Epithelial cell of esophagus (primary cell): ENCODE results near the gene CNGB1.
A peak's percentile ranks its signal among the peaks of the same experiment; 100 is the strongest.

ENCODE experiments used
- DNase-seq: peaks from one replicate; pipeline ENCODE4 v3.0.0; 2010; ENCODE audit warnings: low read depth
- H3K4me3 ChIP-seq: 2 replicates; pipeline ENCODE4 v1.5.1; 2011; ENCODE audit warnings: mild to moderate bottlenecking, low read length, control low read depth
- CTCF ChIP-seq: IDR thresholded peaks from 2 replicates; pipeline ENCODE4 v1.5.1; 2011; ENCODE audit warnings: low read depth, mild to moderate bottlenecking, low read length, control low read depth, inconsistent platforms; ENCODE audit not compliant: insufficient read depth; ENCODE audit errors: missing control alignments

The CNGB1 gene

GRCh38 chr16:57941016-57941664 lies 29.8 kb downstream of the CNGB1 start:
- no peak for TF ChIP-seq CTCF
- no peak overlapping the region for H3K4me3 ChIP-seq
- peak; percentile 60 for DNase-seq

- DNase-seq = no peak
- H3K4me3 ChIP-seq = no peak overlapping the region
- TF ChIP-seq CTCF = no peak
These were observed 30.5 kb downstream of the CNGB1 start for GRCh38 chr16:57940382-57940966.

GRCh38 chr16:57939872-57940224 lies 31.1 kb downstream of the CNGB1 start:
- DNase-seq = no peak
- no peak for TF ChIP-seq CTCF
- no peak overlapping the region for H3K4me3 ChIP-seq

GRCh38 chr16:57938936-57939871 lies 31.7 kb downstream of the CNGB1 start:
- TF ChIP-seq CTCF = no peak
- peak; percentile 89 for DNase-seq
- H3K4me3 ChIP-seq = no peak overlapping the region

- no peak for DNase-seq
- no peak overlapping the region for H3K4me3 ChIP-seq
- no peak for TF ChIP-seq CTCF
These were observed 32.4 kb downstream of the CNGB1 start for GRCh38 chr16:57938484-57938883.

- no peak for DNase-seq
- no peak for TF ChIP-seq CTCF
- H3K4me3 ChIP-seq = no peak overlapping the region
These were observed 33.1 kb downstream of the CNGB1 start for GRCh38 chr16:57937861-57938260.
